HG02870 (cell line): Measurements from ENCODE around the gene TMEM271.
"Not testable (repeated sequence)": the region's sequence is repeated elsewhere in the genome, so short reads cannot be mapped to it uniquely, and the experiment has no call there.

Experiments used
- ATAC-seq: cut with Tn5 transposase; IDR thresholded peaks from one replicate; pipeline ENCODE4 v1.9.1; 2021; ENCODE audit warnings: mild to moderate bottlenecking, moderate library complexity; ENCODE audit not compliant: unreplicated experiment

Gene TMEM271

GRCh38 chr4:610411-611261 is 34.5 kb upstream of the TMEM271 start:
- no peak for ATAC-seq

DNA sequence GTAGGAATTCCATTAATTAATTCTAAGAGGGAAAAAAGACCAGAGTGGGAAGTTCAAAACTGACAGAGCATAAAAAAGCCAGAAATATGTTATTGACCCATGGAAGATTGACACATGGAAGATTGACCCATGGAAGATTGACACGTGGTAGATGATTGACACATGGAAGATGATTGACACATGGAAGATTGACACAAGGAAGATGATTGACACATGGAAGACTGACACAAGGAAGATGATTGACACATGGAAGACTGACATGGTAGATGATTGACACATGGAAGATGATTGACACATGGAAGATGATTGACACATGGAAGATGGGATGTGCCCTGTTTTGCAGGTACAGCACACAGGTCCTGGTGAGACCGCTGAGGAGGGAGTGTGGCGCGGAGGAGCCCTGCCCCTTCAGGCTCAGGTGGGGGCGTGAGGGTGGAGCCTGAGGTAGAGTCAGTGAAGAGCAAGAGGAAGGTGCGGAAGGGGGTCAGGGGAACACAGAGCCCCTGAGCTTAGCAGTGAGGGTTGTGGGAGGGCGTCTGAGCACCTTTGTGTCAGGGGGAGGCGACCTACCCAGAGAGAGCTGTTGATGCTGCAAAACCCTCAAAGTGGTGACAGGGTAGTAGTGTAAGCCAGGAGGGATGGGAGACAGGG is 33.4 kb upstream of the TMEM271 start:
- ATAC-seq: no peak

GRCh38 chr4:608236-608635 is 32.1 kb upstream of the TMEM271 start:
- no peak for ATAC-seq

GRCh38 chr4:605702-606425 is 29.8 kb upstream of the TMEM271 start:
- ATAC-seq: no peak

DNA sequence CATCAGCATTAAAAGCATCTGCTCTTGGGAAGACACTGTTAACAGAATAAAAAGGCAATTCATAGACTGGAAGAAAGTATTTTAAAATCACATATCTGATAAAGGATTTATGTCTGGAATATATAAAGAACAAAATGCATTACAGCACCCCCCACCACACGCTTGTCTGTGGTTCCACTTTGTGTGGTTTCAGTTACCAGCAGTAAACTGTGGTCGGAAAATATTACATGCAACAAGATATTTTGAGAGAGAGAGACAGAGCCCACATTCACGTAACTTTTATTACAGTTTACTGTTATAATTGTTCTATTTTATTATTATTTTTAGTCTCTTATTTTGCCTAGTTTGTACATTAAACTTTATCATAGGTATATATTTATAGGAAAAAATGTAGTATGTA is 28.0 kb upstream of the TMEM271 start:
- ATAC-seq: no peak

GRCh38 chr4:602559-602942 is 26.5 kb upstream of the TMEM271 start:
- no peak for ATAC-seq

DNA sequence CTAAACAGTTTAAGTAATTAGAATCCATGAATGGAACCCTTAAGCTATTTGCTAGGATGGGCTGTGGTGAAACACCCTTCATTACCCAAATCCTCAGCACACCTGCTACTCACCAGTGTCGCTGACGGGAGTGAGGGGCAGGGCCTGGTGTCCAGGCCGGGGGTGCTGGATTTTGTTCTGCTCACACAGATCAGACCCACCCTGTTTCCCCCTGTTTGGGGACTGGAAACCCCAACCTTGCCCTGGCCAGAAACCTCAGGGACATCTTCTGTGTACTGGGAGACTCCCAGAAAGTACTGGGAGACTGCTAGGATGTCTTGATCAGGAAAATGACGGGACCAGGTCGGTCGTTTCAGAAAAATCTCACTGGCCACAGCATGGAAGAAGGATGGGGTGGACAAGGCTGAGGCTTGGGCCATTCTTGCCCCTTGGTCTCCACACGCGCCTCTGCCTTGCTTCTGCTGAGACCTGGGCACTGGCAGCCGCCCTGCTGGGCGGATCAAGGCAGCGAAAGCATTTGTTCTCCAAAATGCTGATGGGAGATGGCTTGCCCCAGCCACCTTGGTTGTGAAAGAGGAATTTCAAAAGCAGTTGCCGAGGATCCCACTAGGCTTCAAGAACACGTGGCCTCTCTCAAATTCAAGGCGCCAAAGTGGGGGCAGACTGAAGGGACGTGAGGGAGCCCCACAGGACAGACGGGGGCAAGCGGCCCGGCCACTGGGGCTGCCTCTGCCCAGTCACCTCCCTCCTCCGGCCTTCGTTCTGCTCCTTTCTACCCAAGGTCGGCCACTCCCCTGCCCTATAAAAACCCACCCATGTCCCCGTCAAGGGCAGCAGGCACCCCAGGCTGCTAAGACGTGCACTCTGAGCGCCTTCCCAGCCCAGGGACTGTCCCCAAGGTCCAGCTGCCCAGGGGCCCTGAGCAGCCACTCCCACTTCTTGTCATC is 25.8 kb upstream of the TMEM271 start:
- ATAC-seq: no peak

- ATAC-seq: no peak
Observed at GRCh38 chr4:600850-601515, 24.9 kb upstream of the TMEM271 start.

GRCh38 chr4:600166-600565 is 24.1 kb upstream of the TMEM271 start:
- no peak for ATAC-seq

GRCh38 chr4:598925-599324 is 22.8 kb upstream of the TMEM271 start:
- ATAC-seq: no peak

DNA sequence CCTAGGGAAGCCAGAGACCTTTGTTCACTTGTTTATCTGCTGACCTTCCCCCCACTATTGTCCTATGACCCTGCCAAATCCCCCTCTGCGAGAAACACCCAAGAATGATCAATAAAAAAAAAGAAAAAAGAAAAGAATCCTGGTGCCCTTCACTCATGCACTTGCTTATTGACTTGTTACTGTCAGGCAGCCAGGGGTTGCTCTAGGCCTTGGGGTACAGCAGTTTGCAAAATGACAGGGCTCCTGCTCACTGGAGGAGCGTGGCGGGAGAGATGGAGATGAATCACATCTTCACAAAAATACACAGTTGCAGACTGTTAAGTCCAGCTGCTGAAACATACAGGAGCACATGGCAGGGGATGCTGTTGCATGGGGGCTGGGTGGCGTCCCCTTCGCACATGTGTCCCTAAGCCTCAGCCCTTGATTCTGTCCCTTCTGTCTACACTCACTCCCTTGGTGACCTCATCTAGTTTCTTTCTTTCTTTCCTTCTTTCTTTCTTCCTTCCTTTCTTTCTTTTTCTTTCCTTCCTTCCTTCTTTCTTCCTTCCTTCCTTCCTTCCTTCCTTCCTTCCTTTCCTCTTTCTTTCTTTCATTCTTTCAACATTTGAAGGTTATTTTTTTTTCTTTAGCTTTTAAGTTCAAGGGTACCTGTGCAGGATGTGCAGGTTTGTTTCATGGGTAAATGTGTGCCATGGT is 16.9 kb upstream of the TMEM271 start:
- ATAC-seq: no peak

DNA sequence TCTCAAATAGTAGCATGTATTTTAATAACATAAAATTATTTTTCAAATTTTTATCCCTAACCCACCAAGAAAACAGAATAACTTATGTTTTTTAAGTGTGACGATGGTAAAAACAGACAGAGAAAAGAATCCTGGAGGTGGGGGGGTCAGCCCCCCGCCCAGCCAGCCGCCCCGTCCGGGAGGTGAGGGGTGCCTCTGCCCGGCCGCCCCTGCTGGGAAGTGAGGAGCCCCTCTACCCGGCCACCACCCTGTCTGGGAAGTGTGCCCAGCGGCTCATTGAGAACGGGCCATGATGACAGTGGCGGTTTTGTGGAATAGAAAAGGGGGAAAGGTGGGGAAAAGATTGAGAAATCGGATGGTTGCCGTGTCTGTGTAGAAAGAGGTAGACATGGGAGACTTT is 16.1 kb upstream of the TMEM271 start:
- not testable (repeated sequence) for ATAC-seq

GRCh38 chr4:590313-590841 is 14.3 kb upstream of the TMEM271 start:
- ATAC-seq: no peak

- no peak for ATAC-seq
Observed at GRCh38 chr4:589219-589963, 13.3 kb upstream of the TMEM271 start.

- no peak for ATAC-seq
Observed at GRCh38 chr4:588351-588849, 12.3 kb upstream of the TMEM271 start.

- ATAC-seq: no peak
Observed at GRCh38 chr4:587671-588350, 11.7 kb upstream of the TMEM271 start.

DNA sequence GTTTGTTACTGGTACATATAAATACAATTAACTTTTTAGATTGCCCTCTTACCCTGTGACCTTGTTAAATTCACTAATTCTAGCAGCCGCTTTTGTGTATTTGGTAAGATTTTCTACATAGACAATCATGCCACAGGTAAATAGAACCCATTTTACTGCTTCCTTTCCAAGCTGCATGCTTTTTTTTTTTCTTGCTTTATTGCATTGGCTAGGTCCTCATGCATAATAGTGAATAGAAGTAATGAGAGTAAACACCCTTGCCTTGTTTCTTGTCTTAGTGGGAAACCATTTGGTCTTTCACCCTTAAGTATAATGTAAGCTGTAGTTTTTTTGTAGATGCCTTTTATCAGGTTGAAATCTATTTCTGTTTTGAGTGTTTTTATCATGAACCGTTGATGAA is 7.7 kb upstream of the TMEM271 start:
- ATAC-seq: no peak
